ENCODE results near the gene LRRC47.

- TF ChIP-seq SMC3 (IDR thresholded peaks at IDR 0.05; ENCODE audit: low read length) (no peak), SP5 (CRISPR knock-in tag; IDR thresholded peaks at IDR 0.05; ENCODE audit: borderline replicate concordance, low read depth) (no peak; the same call in 1 of the 2 replicates), KDM5A (IDR thresholded peaks at IDR 0.05; ENCODE audit: borderline replicate concordance, low read length) (peak; percentile 88), MAX (IDR thresholded peaks at IDR 0.05) (peak; percentile 73), ZNF251 (CRISPR knock-in tag; IDR thresholded peaks at IDR 0.05) (no peak), PHF8 (CRISPR knock-in tag; IDR thresholded peaks at IDR 0.05) (peak; percentile 92), ELF4 (CRISPR knock-in tag; IDR thresholded peaks at IDR 0.05; ENCODE audit: borderline replicate concordance) (no peak), POLR2AphosphoS5 (IDR thresholded peaks at IDR 0.05; ENCODE audit: low read depth, low read length) (peak; percentile 60), PHB2 (IDR thresholded peaks at IDR 0.05; ENCODE audit: partially characterized antibody) (no peak), HOXA7 (CRISPR knock-in tag; IDR thresholded peaks at IDR 0.05) (no peak), NFKB2 (CRISPR knock-in tag; IDR thresholded peaks at IDR 0.05; ENCODE audit: borderline replicate concordance) (peak; percentile 73; the same call in 1 of the 2 replicates), CTCF (CRISPR knock-in tag; IDR thresholded peaks at IDR 0.05) (0 out of 2 replicates have a peak, but pooled peaks have one; percentile 14), CBX1 (IDR thresholded peaks at IDR 0.05; ENCODE audit: low read depth) (no peak)
These were observed at the start of gene LRRC47 for GRCh38 chr1:3796215-3797061.
